ENCODE data around the gene DDIT4.
A peak's percentile ranks its signal among the peaks of the same experiment; 100 is the strongest.
"Not testable (repeated sequence)": the region's sequence is repeated elsewhere in the genome, so short reads cannot be mapped to it uniquely, and the experiment has no call there.

The DDIT4 gene

DNA sequence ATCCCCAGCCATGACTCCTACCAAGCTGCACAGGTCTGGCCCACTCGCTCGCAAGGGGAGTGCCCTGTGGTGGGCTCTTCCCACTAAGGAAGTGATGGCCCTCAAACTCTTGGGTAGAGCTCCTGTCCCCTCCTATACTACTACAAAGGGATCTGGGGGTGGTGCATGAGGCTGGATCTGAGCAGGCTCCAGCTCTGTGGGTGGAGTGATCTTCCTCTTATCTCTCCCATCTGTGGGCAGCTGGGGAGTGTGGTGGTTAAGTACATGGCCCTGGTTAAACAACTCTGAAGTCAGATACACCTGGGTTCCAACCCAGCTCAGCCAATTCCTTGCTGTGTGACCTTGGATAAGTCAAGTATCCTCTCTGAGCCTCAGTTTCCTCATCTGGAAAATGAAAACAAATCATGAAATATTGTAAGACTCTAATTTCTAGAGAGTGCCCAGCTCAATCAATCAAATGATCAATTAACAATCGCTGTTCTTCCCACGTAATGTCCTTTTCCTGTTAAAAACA lies 17.4 kb downstream of the DDIT4 start:
- Histone ChIP-seq H3K4me1 (ENCODE audit: control insufficient read depth, insufficient read depth, low read length) (peaks cover 8% of the 10 kb centered on the region), H3K36me3 (ENCODE audit: control insufficient read depth, insufficient read depth, low read length) (no peaks in the 10 kb centered on the region), H3K9me3 (ENCODE audit: control insufficient read depth, insufficient read depth, low read length) (no peaks in the 10 kb centered on the region), H3K4me3 (ENCODE audit: low read depth, low read length) (no peak overlapping the region), H3K27me3 (ENCODE audit: control insufficient read depth, insufficient read depth, low read length) (no peaks in the 10 kb centered on the region), H3K9ac (ENCODE audit: low read depth, low read length) (no peak overlapping the region)

DNA sequence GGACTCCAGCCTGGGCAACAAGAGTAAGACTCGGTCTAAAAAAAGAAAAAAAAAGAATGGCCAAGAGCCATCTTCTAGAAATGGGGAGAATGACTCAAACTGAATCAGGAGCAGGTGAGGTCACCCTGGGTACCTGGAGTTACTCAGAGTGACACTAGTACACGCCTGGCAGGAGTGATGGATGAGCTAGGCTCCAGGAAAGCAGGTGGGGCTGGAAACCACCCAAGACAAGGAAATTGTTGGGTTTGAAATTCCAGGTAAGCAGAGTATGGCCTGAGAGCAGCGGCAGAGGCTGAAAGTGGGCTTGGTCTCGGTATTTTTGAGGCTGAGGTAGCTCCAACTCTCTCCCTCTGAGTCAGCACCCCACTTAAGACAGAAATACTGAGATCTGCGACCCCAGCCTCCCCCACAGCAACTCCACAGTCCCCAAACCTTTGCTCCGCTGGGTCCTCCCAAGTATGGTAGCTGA lies 18.5 kb downstream of the DDIT4 start:
- Histone ChIP-seq H3K4me3 (ENCODE audit: low read depth, low read length) (no peak overlapping the region), H3K4me1 (ENCODE audit: control insufficient read depth, insufficient read depth, low read length) (peaks cover 8% of the 10 kb centered on the region), H3K9me3 (ENCODE audit: control insufficient read depth, insufficient read depth, low read length) (no peaks in the 10 kb centered on the region), H3K36me3 (ENCODE audit: control insufficient read depth, insufficient read depth, low read length) (no peaks in the 10 kb centered on the region), H3K9ac (ENCODE audit: low read depth, low read length) (no peak overlapping the region), H3K27me3 (ENCODE audit: control insufficient read depth, insufficient read depth, low read length) (no peaks in the 10 kb centered on the region)

GRCh38 chr10:72295330-72295910 lies 21.7 kb downstream of the DDIT4 start:
- no peaks in the 10 kb centered on the region for H3K9me3 ChIP-seq (ENCODE audit: control insufficient read depth, insufficient read depth, low read length)
- no peak overlapping the region for H3K4me3 ChIP-seq (ENCODE audit: low read depth, low read length)
- no peaks in the 10 kb centered on the region for H3K27me3 ChIP-seq (ENCODE audit: control insufficient read depth, insufficient read depth, low read length)
- H3K4me1 ChIP-seq (ENCODE audit: control insufficient read depth, insufficient read depth, low read length) = peaks cover 14% of the 10 kb centered on the region
- no peak overlapping the region for H3K9ac ChIP-seq (ENCODE audit: low read depth, low read length)
- H3K36me3 ChIP-seq (ENCODE audit: control insufficient read depth, insufficient read depth, low read length) = no peaks in the 10 kb centered on the region

DNA sequence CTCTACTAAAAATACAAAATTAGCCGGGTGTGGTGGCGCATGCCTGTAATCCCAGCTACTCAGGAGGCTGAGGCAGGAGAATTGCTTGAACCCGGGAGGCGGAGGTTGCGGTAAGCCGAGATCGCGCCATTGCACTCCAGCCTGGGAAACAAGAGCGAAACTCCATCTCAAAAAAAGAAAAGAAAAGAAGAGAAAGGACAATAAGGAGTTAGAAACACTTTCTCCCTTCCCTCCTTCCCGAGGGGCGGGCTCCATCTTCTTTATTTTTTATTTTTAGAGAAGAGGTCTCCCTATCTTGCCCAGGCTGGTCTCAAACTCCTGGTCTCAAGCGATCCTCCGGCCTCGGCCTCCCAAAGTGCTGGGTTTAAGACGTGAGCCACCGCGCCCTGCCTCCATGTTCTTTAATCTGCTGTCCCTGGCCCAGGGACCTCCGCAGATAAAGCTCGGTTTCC lies 23.1 kb downstream of the DDIT4 start:
- Histone ChIP-seq H3K4me3 (ENCODE audit: low read depth, low read length) (peak overlapping the region; percentile 65), H3K9ac (ENCODE audit: low read depth, low read length) (peak overlapping the region; percentile 87), H3K4me1 (ENCODE audit: control insufficient read depth, insufficient read depth, low read length) (peaks cover 14% of the 10 kb centered on the region)
- not testable (repeated sequence) for H3K36me3 ChIP-seq (ENCODE audit: control insufficient read depth, insufficient read depth, low read length); H3K9me3 ChIP-seq (ENCODE audit: control insufficient read depth, insufficient read depth, low read length); H3K27me3 ChIP-seq (ENCODE audit: control insufficient read depth, insufficient read depth, low read length)

DNA sequence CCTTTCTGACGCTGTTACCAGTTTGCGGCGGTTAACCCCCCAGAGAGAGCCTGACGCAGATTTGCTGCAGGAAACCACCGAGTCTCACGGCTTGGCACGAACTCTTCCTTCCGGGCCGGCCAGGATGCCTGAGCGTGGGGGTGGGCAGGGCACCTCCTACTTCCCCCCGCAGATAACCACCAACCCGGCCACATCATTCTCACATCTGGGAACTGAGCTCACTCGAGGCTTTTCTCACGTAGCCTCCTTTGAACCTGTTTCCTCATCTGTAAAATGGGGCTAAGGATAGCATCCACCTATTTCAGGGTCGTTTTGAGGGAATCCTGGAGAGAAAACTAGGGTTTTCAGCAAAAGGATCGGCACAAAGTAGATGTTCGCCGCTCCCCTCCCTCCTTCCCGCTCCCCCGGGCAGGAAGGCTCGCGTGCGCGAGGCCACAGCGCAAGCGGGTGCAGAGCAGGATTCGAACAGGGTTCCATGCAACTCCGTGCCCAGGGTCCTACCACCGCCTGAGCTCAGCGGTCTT lies 23.6 kb downstream of the DDIT4 start:
- Histone ChIP-seq H3K4me1 (ENCODE audit: control insufficient read depth, insufficient read depth, low read length) (peaks cover 14% of the 10 kb centered on the region), H3K9ac (ENCODE audit: low read depth, low read length) (peak overlapping the region; percentile 87), H3K36me3 (ENCODE audit: control insufficient read depth, insufficient read depth, low read length) (no peaks in the 10 kb centered on the region), H3K4me3 (ENCODE audit: low read depth, low read length) (peak overlapping the region; percentile 65), H3K9me3 (ENCODE audit: control insufficient read depth, insufficient read depth, low read length) (no peaks in the 10 kb centered on the region), H3K27me3 (ENCODE audit: control insufficient read depth, insufficient read depth, low read length) (no peaks in the 10 kb centered on the region)

GRCh38 chr10:72297805-72298591 lies 24.3 kb downstream of the DDIT4 start:
- H3K27me3 ChIP-seq (ENCODE audit: control insufficient read depth, insufficient read depth, low read length) = no peaks in the 10 kb centered on the region
- no peaks in the 10 kb centered on the region for H3K36me3 ChIP-seq (ENCODE audit: control insufficient read depth, insufficient read depth, low read length)
- no peaks in the 10 kb centered on the region for H3K9me3 ChIP-seq (ENCODE audit: control insufficient read depth, insufficient read depth, low read length)
- peak overlapping the region; percentile 65 for H3K4me3 ChIP-seq (ENCODE audit: low read depth, low read length)
- peak overlapping the region; percentile 87 for H3K9ac ChIP-seq (ENCODE audit: low read depth, low read length)
- H3K4me1 ChIP-seq (ENCODE audit: control insufficient read depth, insufficient read depth, low read length) = peaks cover 14% of the 10 kb centered on the region

- Histone ChIP-seq H3K27me3 (ENCODE audit: control insufficient read depth, insufficient read depth, low read length) (no peaks in the 10 kb centered on the region), H3K36me3 (ENCODE audit: control insufficient read depth, insufficient read depth, low read length) (no peaks in the 10 kb centered on the region), H3K9me3 (ENCODE audit: control insufficient read depth, insufficient read depth, low read length) (no peaks in the 10 kb centered on the region), H3K9ac (ENCODE audit: low read depth, low read length) (peak overlapping the region; percentile 48), H3K4me3 (ENCODE audit: low read depth, low read length) (peak overlapping the region; percentile 1), H3K4me1 (ENCODE audit: control insufficient read depth, insufficient read depth, low read length) (peaks cover 14% of the 10 kb centered on the region)
Measured at GRCh38 chr10:72298592-72299519, 25.1 kb downstream of the DDIT4 start.

DNA sequence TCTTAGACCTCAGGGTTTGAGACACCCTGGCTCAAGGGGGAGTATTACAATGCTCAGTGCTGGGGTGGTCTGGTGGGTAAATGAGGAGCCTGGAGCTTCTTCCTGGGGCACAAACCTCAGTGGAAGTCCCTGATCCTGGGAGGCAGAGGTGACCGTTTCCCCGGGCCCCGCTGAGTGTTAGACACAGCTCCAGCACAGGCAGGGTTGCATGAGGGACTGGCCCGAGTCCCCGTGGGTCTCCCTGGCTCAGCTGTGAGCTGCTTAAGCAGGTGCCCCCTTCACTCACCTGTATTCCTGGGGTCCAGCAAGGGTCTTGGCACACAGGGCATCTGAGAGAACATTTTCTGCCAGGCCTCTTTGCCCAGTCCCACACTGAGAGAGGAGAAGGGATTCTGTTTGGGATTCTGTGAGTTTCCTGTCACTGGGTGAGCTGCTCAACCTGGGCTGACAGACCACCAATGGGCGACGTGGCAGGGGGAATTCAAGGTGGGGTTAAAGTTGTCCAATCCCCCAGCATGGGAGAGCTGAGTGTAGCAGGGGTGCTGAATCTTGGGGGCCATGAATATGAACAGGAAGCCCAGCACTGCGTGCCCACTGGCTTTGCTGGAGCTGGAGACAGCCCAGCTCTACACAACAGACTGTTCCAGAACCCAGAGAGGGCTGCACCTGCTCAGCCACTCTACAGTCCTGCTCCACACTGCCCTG lies 29.9 kb downstream of the DDIT4 start:
- Histone ChIP-seq H3K4me1 (ENCODE audit: control insufficient read depth, insufficient read depth, low read length) (peaks cover under 1% of the 10 kb centered on the region), H3K9me3 (ENCODE audit: control insufficient read depth, insufficient read depth, low read length) (no peaks in the 10 kb centered on the region), H3K27me3 (ENCODE audit: control insufficient read depth, insufficient read depth, low read length) (no peaks in the 10 kb centered on the region), H3K9ac (ENCODE audit: low read depth, low read length) (no peak overlapping the region), H3K4me3 (ENCODE audit: low read depth, low read length) (no peak overlapping the region), H3K36me3 (ENCODE audit: control insufficient read depth, insufficient read depth, low read length) (no peaks in the 10 kb centered on the region)

DNA sequence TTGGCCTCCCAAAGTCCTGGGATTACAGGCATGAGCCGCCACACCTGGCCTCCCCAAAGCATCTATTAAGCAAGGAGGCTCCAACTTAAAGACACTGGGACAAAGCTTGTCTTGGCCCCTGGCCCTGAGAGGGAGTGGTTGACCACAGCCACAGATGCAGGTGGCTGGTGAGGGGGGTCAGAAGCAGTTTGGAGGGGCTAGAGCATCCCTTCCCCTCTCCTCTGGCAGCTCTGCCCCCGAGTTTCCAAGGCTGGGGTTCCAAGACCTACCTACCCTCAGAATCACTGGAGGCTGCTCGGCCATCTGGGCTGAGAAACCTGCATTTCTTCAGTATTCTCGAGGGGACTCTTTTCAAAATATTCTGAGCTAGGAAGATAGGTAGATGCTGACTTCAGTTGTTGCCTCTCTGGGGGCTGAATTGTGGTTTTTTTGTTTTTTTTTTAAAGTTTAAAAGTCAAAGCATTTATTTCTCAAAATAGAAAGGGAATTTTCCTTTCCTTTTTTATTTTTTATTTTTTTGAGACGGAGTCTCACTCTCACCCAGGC lies 32.6 kb downstream of the DDIT4 start:
- Histone ChIP-seq H3K9me3 (ENCODE audit: control insufficient read depth, insufficient read depth, low read length) (no peaks in the 10 kb centered on the region), H3K4me3 (ENCODE audit: low read depth, low read length) (no peak overlapping the region), H3K27me3 (ENCODE audit: control insufficient read depth, insufficient read depth, low read length) (no peaks in the 10 kb centered on the region), H3K4me1 (ENCODE audit: control insufficient read depth, insufficient read depth, low read length) (peaks cover 4% of the 10 kb centered on the region), H3K9ac (ENCODE audit: low read depth, low read length) (no peak overlapping the region), H3K36me3 (ENCODE audit: control insufficient read depth, insufficient read depth, low read length) (no peaks in the 10 kb centered on the region)

GRCh38 chr10:72307711-72308110 lies 34.0 kb downstream of the DDIT4 start:
- not testable (repeated sequence) for H3K4me3 ChIP-seq (ENCODE audit: low read depth, low read length); H3K36me3 ChIP-seq (ENCODE audit: control insufficient read depth, insufficient read depth, low read length); H3K4me1 ChIP-seq (ENCODE audit: control insufficient read depth, insufficient read depth, low read length); H3K27me3 ChIP-seq (ENCODE audit: control insufficient read depth, insufficient read depth, low read length); H3K9me3 ChIP-seq (ENCODE audit: control insufficient read depth, insufficient read depth, low read length); H3K9ac ChIP-seq (ENCODE audit: low read depth, low read length)

All from iPS-15b (cell line).